H9 (cell line): ENCODE measurements around the gene CDKN2C. TPM values are rescaled to one million over a fixed set of nuclear protein-coding genes. Genes with fewer than 3 reads are reported as not detected.
"Not testable (repeated sequence)": the region's sequence is repeated elsewhere in the genome, so short reads cannot be mapped to it uniquely, and the experiment has no call there.

Experiments
- DNase-seq: peaks from one replicate; pipeline ENCODE4 v3.0.0-alpha.2; 2017
- H2AFZ ChIP-seq: one replicate; pipeline ENCODE4 v1.6.1; 2013; ENCODE audit warnings: mild to moderate bottlenecking, low read length, control low read depth, moderate library complexity
- H2AK5ac ChIP-seq: 2 replicates; pipeline ENCODE4 v1.6.1; 2013; ENCODE audit warnings: low read length, control low read depth, mixed read lengths; ENCODE audit not compliant: insufficient read length
- H2BK120ac ChIP-seq: one replicate; pipeline ENCODE4 v1.6.1; 2013; ENCODE audit warnings: low read depth, mild to moderate bottlenecking, low read length, control low read depth, inconsistent platforms; ENCODE audit not compliant: poor library complexity, severe bottlenecking
- H2BK12ac ChIP-seq: 2 replicates; pipeline ENCODE4 v1.6.1; 2013; ENCODE audit warnings: low read length, control low read depth, mixed read lengths, low read depth; ENCODE audit not compliant: insufficient read length
- H2BK15ac ChIP-seq: 2 replicates; pipeline ENCODE4 v1.6.1; 2013; ENCODE audit warnings: low read depth, low read length, control low read depth
- H2BK20ac ChIP-seq: one replicate; pipeline ENCODE4 v1.6.1; 2013; ENCODE audit warnings: low read depth, mild to moderate bottlenecking, low read length, control low read depth, inconsistent platforms; ENCODE audit not compliant: poor library complexity, severe bottlenecking
- H2BK5ac ChIP-seq: 2 replicates; pipeline ENCODE4 v1.6.1; 2013; ENCODE audit warnings: low read length, control low read depth, mixed read lengths; ENCODE audit not compliant: insufficient read length
- H3K14ac ChIP-seq: 2 replicates; pipeline ENCODE4 v1.6.1; 2013; ENCODE audit warnings: low read length, control low read depth; ENCODE audit not compliant: insufficient read depth
- H3K18ac ChIP-seq: 2 replicates; pipeline ENCODE4 v1.6.1; 2013; ENCODE audit warnings: low read depth, mild to moderate bottlenecking, mixed read lengths, low read length, control low read depth; ENCODE audit not compliant: insufficient read length
- H3K23ac ChIP-seq: 2 replicates; pipeline ENCODE4 v1.6.1; 2013; ENCODE audit warnings: low read length, control low read depth, mixed read lengths, low read depth; ENCODE audit not compliant: insufficient read length
- H3K23me2 ChIP-seq: 2 replicates; pipeline ENCODE4 v1.6.1; 2013; ENCODE audit warnings: low read depth, mild to moderate bottlenecking, mixed read lengths, low read length, control low read depth; ENCODE audit not compliant: insufficient read length, poor library complexity, severe bottlenecking
- H3K27ac ChIP-seq: 2 replicates; pipeline ENCODE4 v1.5.1; 2013; ENCODE audit warnings: low read length, control low read depth, mixed read lengths, low read depth; ENCODE audit not compliant: insufficient read length
- H3K27me3 ChIP-seq: 2 replicates; pipeline ENCODE4 v1.6.1; 2013; ENCODE audit warnings: low read length, control low read depth, inconsistent platforms; ENCODE audit not compliant: insufficient read depth
- H3K4ac ChIP-seq: 2 replicates; pipeline ENCODE4 v1.6.1; 2013; ENCODE audit warnings: low read depth, mild to moderate bottlenecking, control low read depth, inconsistent platforms, low read length, moderate library complexity
- H3K4me1 ChIP-seq: 2 replicates; pipeline ENCODE4 v1.6.1; 2013; ENCODE audit warnings: low read length, control low read depth, inconsistent platforms; ENCODE audit not compliant: insufficient read depth
- H3K4me2 ChIP-seq: 2 replicates; pipeline ENCODE4 v1.6.1; 2013; ENCODE audit warnings: low read length, control low read depth, mixed read lengths; ENCODE audit not compliant: insufficient read length, insufficient read depth
- H3K56ac ChIP-seq: 2 replicates; pipeline ENCODE4 v1.6.1; 2013; ENCODE audit warnings: low read depth, mild to moderate bottlenecking, mixed read lengths, low read length, control low read depth; ENCODE audit not compliant: insufficient read length
- H3K79me1 ChIP-seq: 2 replicates; pipeline ENCODE4 v1.6.1; 2013; ENCODE audit warnings: low read depth, mild to moderate bottlenecking, moderate library complexity, low read length, control low read depth, inconsistent platforms; ENCODE audit not compliant: insufficient read depth, poor library complexity, severe bottlenecking
- H3K79me2 ChIP-seq: 2 replicates; pipeline ENCODE4 v1.6.1; 2013; ENCODE audit warnings: low read length, control low read depth, inconsistent platforms; ENCODE audit not compliant: insufficient read depth
- H3K9ac ChIP-seq: 2 replicates; pipeline ENCODE4 v1.6.1; 2013; ENCODE audit warnings: low read length, control low read depth, mixed read lengths; ENCODE audit not compliant: insufficient read length; ENCODE audit errors: extremely low read depth
- H3K9me3 ChIP-seq: one replicate; pipeline ENCODE4 v1.6.1; 2013; ENCODE audit warnings: low read depth, low read length, inconsistent platforms; ENCODE audit not compliant: control insufficient read depth
- H3T11ph ChIP-seq: one replicate; pipeline ENCODE4 v1.6.1; 2013; ENCODE audit warnings: mild to moderate bottlenecking, low read length, control low read depth, inconsistent platforms
- H4K20me1 ChIP-seq: one replicate; pipeline ENCODE4 v1.6.1; 2013; ENCODE audit not compliant: control insufficient read depth, insufficient read length, insufficient read depth
- H4K5ac ChIP-seq: 2 replicates; pipeline ENCODE4 v1.6.1; 2013; ENCODE audit warnings: low read depth, mild to moderate bottlenecking, mixed read lengths, low read length, control low read depth; ENCODE audit not compliant: insufficient read length
- H4K8ac ChIP-seq: replicated peaks from 2 replicates; pipeline ENCODE4 v1.6.1; 2013; ENCODE audit warnings: low read length, control low read depth, mixed read lengths, low read depth; ENCODE audit not compliant: insufficient read length
- H4K91ac ChIP-seq: 2 replicates; pipeline ENCODE4 v1.6.1; 2013; ENCODE audit warnings: low read depth, mild to moderate bottlenecking, moderate library complexity, mixed read lengths, low read length, control low read depth; ENCODE audit not compliant: insufficient read length
- H3K27ac Mint-ChIP-seq, 3 experiments: 2 replicates in 2 of 3; 3 replicates in 1 of 3; pipeline ENCODE4 v1.8.0; 2020 to 2021; ENCODE audit warnings: mixed read lengths in 3 of 3, mild to moderate bottlenecking in 1 of 3, moderate library complexity in 1 of 3
- H3K27me3 Mint-ChIP-seq: 2 replicates; pipeline ENCODE4 v1.8.0; 2021; ENCODE audit warnings: low read depth, mild to moderate bottlenecking, moderate library complexity, mixed read lengths
- H3K36me3 Mint-ChIP-seq, 3 experiments: 2 replicates in 2 of 3; 3 replicates in 1 of 3; pipeline ENCODE4 v1.8.0; 2020 to 2021; ENCODE audit warnings: low read depth in 3 of 3, mixed read lengths in 3 of 3; ENCODE audit not compliant: insufficient read depth in 1 of 3
- H3K4me1 Mint-ChIP-seq, 2 experiments: 2 replicates each; pipeline ENCODE4 v1.8.0; 2020; ENCODE audit warnings: mixed read lengths in 2 of 2
- H3K4me3 Mint-ChIP-seq, 2 experiments: 2 replicates in 1 of 2; 3 replicates in 1 of 2; pipeline ENCODE4 v1.8.0; 2020 to 2021; ENCODE audit warnings: mild to moderate bottlenecking in 2 of 2, mixed read lengths in 2 of 2, moderate library complexity in 1 of 2
- H3K9me3 Mint-ChIP-seq, 2 experiments: 2 replicates in 1 of 2; 3 replicates in 1 of 2; pipeline ENCODE4 v1.8.0; 2020; ENCODE audit warnings: mild to moderate bottlenecking in 2 of 2, mixed read lengths in 2 of 2, moderate library complexity in 1 of 2
- WGBS: extraction: QIAGEN DNeasy Blood & Tissue Kit; methylation state at CpG from one replicate; pipeline ENCODE4 v1.1.7; 2013; ENCODE audit warnings: missing lambda C conversion rate, low lambda C conversion rate, mixed read lengths; ENCODE audit not compliant: insufficient read length; ENCODE audit errors: extremely low coverage; 5-methylcytosine and 5-hydroxymethylcytosine counted together
- total RNA-seq: library from RNA; stranded (reverse); gene quantifications from 2 replicates; pipeline ENCODE4 v1.2.1, GENCODE V29; 2021
- TF ChIP-seq, protein P1 (sequence below): fragments of 200-600 bp; sonication (generic); conservative IDR thresholded peaks from 3 replicates; pipeline ENCODE4 v1.8.0; 2021; ENCODE audit warnings: antibody characterized with exemption, mild to moderate bottlenecking

The CDKN2C gene
- total RNA-seq, 1 experiment from 2014 or later: not detected

DNA sequence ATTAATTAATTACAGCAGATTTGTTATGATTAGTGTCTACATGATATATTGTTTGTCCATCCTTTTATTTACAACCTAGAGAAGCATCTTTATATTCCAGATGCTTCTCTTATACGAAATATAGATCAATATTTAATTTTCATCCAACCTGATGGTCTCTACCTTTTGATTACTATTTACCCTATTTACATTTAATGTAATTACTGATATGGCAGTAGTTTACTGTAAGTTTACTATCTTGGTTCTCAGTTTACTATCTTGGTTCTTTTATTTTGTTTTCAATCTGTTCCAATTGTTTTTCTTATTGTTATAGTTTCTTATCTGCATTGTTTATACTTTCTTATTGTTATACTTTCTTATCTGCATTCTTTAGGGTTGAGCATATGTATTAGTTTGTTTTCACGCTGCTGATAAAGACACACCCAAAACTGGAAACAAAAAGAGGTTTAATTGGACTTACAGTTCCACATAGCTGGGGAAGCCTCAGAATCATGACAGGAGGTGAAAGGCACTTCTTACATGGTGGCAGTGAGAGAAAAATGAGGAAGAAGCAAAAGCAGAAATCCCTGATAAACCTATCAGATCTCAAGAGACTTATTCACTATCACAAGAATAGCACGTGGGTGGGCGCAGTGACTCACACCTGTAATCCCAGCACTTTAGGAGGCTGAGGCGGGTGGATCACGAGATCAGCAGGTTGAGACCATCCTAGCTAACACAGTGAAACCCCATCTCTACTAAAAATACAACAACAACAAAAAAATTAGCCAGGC is 38.9 kb upstream of the CDKN2C start:
- no peaks in the 10 kb centered on the region for H3K4me1 ChIP-seq
- H4K20me1 ChIP-seq: no peaks in the 10 kb centered on the region
- no peak for DNase-seq
- no peak overlapping the region for H3K9ac ChIP-seq
- no CpG with 5 or more reads among the region's 6 CpGs for WGBS
- no peaks in the 10 kb centered on the region for H3K9me3 ChIP-seq
- peaks cover 6 to 17% of the 10 kb centered on the region in 2 experiments for H3K4me1 Mint-ChIP-seq
- no peaks in the 10 kb centered on the region for H3K23me2 ChIP-seq
- no peak overlapping the region for H4K5ac ChIP-seq
- H4K91ac ChIP-seq: no peak overlapping the region
- H3K56ac ChIP-seq: no peak overlapping the region
- H3K4me2 ChIP-seq: no peak overlapping the region
- H3K27me3 Mint-ChIP-seq: no peaks in the 10 kb centered on the region
- peaks cover 5% of the 10 kb centered on the region for H3K79me1 ChIP-seq
- no peak overlapping the region for H2BK15ac ChIP-seq
- peaks cover 0 to 9% (median 2%) of the 10 kb centered on the region in 3 experiments; a peak in 4 of 7 replicates for H3K36me3 Mint-ChIP-seq
- TF ChIP-seq, protein P1, sequence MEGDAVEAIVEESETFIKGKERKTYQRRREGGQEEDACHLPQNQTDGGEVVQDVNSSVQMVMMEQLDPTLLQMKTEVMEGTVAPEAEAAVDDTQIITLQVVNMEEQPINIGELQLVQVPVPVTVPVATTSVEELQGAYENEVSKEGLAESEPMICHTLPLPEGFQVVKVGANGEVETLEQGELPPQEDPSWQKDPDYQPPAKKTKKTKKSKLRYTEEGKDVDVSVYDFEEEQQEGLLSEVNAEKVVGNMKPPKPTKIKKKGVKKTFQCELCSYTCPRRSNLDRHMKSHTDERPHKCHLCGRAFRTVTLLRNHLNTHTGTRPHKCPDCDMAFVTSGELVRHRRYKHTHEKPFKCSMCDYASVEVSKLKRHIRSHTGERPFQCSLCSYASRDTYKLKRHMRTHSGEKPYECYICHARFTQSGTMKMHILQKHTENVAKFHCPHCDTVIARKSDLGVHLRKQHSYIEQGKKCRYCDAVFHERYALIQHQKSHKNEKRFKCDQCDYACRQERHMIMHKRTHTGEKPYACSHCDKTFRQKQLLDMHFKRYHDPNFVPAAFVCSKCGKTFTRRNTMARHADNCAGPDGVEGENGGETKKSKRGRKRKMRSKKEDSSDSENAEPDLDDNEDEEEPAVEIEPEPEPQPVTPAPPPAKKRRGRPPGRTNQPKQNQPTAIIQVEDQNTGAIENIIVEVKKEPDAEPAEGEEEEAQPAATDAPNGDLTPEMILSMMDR: no peak
- no peak overlapping the region for H2AFZ ChIP-seq
- no peaks in the 10 kb centered on the region; a peak in 1 of 5 replicates for H3K9me3 Mint-ChIP-seq
- no peak overlapping the region for H3K18ac ChIP-seq
- H3K27me3 ChIP-seq: no peaks in the 10 kb centered on the region
- H3K27ac ChIP-seq: no peak overlapping the region
- H2BK20ac ChIP-seq: no peak overlapping the region
- H3T11ph ChIP-seq: no peak overlapping the region
- peak overlapping the region in 1 of 3 experiments; percentile 45; a peak in 1 of 7 replicates for H3K27ac Mint-ChIP-seq
- no peak overlapping the region for H2BK5ac ChIP-seq
- H2BK120ac ChIP-seq: no peak overlapping the region
- H3K23ac ChIP-seq: no peak overlapping the region
- H4K8ac ChIP-seq: no peak overlapping the region
- no peak overlapping the region for H2AK5ac ChIP-seq
- no peak overlapping the region for H3K4ac ChIP-seq
- H3K79me2 ChIP-seq: peaks cover 2% of the 10 kb centered on the region; the same call in 1 of the 2 replicates
- no peak overlapping the region for H3K4me3 Mint-ChIP-seq
- no peak overlapping the region for H2BK12ac ChIP-seq
- H3K14ac ChIP-seq: no peak overlapping the region

DNA sequence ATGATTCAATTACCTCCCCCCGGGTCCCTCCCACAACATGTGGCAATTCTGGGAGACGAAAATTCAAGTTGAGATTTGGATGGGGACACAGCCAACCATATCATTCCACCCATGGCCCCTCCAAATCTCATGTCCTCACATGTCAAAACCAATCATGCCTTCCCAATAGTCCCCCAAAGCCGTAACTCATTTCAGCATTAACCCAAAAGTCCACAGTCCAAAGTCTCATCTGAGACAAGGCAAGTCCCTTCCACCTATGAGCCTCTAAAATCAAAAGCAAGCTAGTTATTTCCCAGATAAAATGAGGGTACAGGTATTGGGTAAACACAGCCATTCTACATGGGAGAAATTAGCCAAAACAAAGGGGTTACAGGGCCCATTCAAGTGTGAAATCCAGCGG is 38.0 kb upstream of the CDKN2C start:
- H2BK5ac ChIP-seq, H2AFZ ChIP-seq, H2BK120ac ChIP-seq, H3K4me3 Mint-ChIP-seq, H3K9me3 Mint-ChIP-seq, H3K14ac ChIP-seq, H3K9me3 ChIP-seq, H4K91ac ChIP-seq, H3K79me1 ChIP-seq, H2AK5ac ChIP-seq, H3K4ac ChIP-seq, H3K79me2 ChIP-seq, H2BK15ac ChIP-seq, H3K18ac ChIP-seq, H2BK12ac ChIP-seq, H3K23ac ChIP-seq, H3K9ac ChIP-seq, H2BK20ac ChIP-seq, H3K27ac ChIP-seq, H4K20me1 ChIP-seq, DNase-seq, H3K27me3 Mint-ChIP-seq, H3K36me3 Mint-ChIP-seq, H3K4me2 ChIP-seq, H3K27me3 ChIP-seq, H3K4me1 ChIP-seq, H3K56ac ChIP-seq, H4K5ac ChIP-seq, H4K8ac ChIP-seq, H3T11ph ChIP-seq, H3K23me2 ChIP-seq: not testable (repeated sequence)
- Mint-ChIP-seq H3K27ac (peak overlapping the region in 1 of 3 experiments; percentile 9; a peak in 1 of 7 replicates), H3K4me1 (peaks cover 7 to 19% of the 10 kb centered on the region in 2 experiments)
- WGBS: no CpG with 5 or more reads among the region's 4 CpGs
